Activated CD4-positive, alpha-beta T cell treated with anti-CD3 and anti-CD28 coated beads, Interleukin-2, Interleukin-4, amounts not matched to agents 100 ng/mL and 50 ng/mL, durations not matched to agents 16 hours and 8 hours (primary cell): ENCODE results near the gene PHC1.
A peak's percentile ranks its signal among the peaks of the same experiment; 100 is the strongest.
"Not testable (repeated sequence)": the region's sequence is repeated elsewhere in the genome, so short reads cannot be mapped to it uniquely, and the experiment has no call there.

Source experiments
- DNase-seq: peaks from one replicate; pipeline ENCODE4 v3.0.0-alpha.2; 2020; ENCODE audit warnings: low spot score

Gene PHC1

DNA sequence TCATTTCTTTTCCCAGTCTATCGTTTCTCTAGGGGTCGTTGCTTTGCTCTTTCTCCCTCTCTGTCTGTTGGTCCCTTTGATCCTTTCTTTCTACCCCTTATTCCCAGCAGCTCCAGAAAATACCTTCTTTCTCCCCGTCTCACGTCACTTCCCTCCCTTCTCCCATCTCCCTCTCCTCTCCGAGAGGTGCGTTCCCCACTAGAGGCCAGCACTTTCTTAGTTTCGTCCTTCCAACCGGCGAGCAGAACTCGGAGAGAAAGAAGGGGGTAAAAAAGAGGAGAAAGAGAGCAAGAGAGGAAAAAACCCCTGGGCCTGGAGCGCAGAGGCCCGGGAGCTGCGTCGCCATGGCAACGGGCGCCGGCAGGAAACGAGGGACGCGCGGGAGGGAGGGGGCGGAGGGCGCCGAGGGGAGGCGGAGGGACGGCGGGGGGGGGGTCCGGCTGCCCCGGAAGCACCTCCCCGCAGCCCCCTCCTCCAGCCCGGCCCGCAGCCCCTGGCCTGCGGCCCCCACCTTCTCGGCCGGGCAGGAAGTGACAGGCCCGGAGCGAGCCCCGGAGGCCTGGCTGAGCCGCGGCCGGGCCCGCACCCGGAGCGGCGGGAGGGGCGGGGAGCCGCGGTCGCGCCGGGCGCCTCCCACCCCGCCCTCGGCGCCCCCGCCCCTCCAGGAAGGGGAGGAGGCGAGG lies at the start of gene PHC1:
TSS of gene PHC1 (plus strand) at position 477 of the 683 bp plus-strand sequence. CDS start 3,169 bp downstream, outside the sequence.
- peak; percentile 63 for DNase-seq

DNA sequence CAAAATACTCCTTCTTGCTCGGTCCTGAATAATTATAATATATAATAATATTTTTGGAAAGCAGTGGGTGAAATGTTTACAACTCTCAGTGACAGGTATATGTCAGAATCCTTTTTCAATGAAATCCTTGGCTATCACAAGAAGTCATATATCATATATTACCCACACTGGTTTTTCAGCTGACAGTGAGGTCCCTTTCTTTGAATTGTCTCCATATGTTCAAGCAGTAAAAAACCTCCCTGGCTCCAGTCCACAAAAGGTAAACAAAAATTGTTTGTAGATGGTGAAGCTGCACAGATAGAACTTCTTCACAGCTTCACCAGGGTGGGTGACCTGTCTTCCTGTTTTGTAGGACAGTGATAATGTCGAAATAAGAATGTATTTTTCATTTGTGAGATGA lies 47.9 kb upstream of the PHC1 start:
- DNase-seq, result no peak

DNA sequence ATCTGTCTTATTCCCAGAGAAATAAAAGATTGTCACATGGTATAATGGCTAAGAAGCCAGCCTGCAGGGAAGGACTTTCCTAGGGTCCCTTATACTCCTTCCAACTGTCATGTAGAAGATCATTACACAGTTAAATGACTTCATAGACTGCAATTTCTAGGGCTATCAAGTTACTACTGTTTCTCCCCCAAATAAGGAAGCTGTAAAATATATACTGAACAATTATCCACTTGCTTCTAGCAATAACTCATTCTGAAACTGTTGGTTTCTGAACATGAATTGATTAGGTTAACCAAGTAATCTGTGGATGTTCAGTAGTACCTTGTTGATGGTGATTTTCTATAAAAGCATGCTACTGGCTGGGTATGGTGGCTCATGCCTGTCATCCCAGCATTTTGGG lies 47.3 kb upstream of the PHC1 start:
- peak; percentile 11 for DNase-seq

DNA sequence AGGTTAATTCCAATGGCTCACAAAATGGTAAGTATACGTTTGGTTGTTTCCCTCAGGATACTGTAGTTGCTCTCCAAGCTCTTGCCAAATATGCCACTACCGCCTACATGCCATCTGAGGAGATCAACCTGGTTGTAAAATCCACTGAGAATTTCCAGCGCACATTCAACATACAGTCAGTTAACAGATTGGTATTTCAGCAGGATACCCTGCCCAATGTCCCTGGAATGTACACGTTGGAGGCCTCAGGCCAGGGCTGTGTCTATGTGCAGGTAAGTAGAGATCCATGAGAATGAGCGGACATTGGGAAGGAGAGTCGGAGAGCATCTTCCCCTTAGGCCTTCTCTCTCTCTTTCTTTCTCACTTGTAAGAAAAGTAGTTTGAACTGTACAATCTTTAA lies 46.5 kb upstream of the PHC1 start:
- no peak for DNase-seq

DNA sequence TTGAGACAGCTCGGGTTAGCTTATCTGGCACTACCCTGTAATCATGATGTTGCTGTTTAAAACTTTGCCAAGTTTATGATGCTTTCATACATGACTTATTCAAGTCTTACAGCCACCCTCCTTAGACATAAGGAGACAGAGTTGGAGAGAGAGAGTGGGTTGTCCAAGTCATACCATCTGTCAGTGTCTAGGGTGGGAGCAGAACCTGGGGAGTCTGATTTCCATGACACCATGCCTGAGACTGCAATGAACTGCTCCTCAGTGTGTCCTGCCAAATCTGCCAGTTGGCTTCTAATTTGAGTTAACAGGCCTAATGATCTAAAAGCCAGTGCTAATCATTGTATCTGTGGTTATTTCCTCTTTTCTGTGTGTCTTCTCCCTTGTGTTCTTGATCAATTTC lies 43.7 kb upstream of the PHC1 start:
- no peak for DNase-seq

DNA sequence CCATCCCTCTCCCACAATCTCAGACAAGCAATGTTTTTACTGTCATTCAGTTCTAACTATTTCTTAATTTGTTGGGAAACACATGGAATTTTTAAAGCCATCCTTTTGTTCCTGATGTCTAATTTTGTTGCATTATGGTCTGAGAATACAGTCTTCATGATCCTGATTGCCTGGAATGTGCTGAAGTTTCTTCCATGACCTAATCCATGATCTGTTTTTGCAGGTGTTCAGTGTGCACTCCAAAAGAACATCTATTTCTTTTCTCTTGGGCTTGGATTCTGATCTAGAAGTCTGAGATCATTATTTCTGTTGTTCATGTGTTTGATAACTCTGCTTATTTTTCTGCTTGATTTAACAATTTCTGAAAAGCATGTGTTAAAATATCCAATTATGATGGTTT lies 43.2 kb upstream of the PHC1 start:
- DNase-seq, result no peak

DNA sequence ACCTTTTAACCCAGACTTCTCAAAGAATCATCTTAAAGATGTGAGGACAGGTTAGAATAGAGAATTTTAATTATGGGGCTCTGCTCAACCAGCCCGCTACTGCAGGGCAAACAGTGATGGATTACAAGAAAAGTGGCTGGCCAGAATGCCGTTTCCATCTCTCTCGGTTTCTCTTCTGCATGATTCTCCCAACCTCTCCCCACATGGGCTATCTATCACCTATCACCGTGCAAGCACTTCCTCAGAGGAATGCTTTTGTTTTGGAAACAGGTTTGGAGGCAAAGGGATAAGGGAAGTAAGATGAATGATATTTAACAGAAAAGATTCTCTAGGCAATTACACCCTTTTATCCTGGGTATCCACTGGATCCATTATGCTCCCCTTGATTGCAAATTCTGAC lies 37.4 kb upstream of the PHC1 start:
- no peak for DNase-seq

DNA sequence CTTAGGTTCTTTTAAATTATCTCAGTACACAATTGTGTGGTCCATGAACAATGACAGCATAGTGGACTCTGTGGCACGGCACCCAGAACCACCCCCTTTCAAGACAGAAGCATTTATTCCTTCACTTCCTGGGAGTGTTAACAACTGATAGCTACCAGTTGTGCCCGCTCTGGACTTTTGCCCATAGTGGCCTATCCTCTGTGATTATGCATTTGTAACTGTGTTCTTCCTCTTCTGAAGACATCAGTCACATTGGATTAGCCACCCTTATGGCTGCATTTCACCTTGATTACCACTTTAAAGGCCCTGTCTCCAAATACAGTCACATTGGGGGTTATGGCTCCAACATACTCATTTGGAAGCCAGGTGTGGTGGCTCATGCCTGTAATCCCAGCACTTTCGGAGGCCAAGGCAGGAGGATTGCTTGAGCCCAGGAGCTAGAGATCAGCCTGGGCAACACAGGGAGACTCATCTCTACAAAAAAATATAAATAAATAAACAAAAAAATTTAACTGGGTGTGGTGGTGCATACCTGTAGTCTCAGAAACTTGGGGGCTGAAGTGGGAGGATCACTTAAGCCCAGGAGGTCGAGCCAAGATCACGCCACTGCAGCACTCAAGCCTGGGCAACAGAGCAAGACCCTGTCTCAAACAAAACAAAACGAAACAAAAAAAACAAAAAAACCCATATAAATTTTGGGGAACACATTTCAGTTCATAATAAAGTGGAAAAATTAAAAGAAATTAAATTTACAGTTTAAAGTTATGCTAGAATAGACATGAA lies 27.6 kb upstream of the PHC1 start:
- no peak for DNase-seq

DNA sequence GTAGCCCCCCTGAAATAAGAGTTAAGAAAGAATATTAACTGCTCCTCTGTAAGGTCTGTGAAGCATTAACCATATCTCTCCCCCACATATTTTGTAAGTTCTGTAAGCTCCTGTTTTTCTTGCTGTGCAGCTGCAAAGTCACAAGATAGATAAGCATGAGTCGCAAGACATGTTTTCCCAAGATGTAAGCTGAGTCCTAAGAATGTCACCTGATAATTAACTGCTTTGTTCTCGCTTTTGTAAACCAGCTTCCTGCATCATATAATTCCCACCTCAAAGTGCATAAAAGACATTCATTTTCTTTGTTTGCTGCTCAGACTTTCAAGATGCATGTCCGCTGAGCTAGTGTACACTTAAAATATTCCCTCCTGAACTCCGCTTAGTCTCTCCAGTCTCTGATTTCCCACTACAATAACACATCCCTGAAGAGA lies 27.0 kb upstream of the PHC1 start:
- DNase-seq, result no peak

DNA sequence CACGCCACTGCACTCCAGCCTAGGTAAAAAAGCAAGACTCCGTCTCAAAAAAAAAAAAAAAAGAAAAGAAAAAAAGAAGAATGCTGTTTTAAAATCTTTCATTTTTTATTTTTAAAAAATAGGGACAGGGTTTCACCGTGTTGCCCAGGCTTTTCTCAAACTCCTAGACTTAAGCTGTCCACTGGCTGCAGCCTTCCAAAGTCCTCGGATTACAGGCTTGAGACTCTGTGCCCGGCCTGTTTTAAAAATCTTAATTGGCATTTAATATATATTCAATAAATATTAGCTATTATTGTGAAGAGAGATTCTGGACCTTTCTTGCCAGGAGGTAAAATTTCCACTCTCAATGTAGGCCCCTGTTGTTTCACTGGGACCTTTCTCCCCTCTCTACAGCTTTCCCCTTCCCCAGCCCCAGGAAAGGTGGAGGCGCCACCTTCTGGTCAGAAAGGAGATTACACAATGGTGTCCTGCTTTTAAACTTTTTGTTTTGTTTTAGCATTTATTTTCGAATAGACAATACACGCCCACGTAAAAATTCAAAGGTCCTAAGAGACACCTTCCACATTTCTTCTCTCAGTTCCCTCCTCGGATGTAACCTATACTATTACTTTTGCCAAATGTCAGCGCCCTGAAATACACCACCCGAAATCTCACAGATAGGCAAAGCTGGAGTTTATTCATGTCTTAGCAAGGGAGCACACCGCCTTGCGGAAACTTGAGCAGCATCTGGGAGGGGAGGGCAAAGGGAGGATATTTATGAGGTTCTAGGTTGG lies 23.8 kb upstream of the PHC1 start:
- peak; percentile 58 for DNase-seq

DNA sequence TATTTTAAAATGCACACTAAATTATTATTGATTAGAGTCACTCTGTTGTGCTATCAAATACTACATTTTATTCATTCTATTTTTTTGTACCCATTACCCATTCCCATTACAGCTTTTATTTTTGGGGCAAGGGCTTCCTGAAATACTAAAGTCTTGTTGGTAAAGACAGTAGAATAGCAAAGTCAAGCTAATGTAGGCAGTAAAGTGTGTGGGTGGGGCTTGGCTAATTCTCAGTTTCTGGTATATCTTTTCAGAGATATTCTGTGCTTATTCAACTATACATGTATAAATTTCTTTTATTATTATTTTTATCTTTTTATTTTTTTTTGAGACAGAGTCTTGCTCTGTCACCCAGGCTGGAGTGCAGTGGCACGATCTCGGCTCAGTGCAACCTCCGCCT lies 22.3 kb upstream of the PHC1 start:
- DNase-seq, result no peak

DNA sequence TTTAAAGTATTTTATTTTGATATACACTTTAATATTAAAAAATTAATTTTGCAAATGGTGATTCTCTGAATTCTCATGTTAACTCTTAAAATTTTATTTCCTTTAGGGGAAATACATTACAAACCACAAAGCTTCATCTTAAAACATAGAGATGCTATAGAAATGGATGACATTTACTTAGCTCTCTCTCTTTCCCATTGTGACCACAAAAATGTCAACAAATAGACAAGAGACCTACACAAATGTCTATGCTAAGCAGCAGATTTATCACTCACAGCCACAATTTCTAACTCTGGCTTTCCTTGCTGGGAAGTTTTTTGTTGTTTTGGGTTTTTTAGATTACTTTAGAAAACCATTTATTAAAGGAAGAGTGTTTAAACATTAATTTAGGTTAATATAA lies 19.9 kb upstream of the PHC1 start:
- DNase-seq, result no peak

DNA sequence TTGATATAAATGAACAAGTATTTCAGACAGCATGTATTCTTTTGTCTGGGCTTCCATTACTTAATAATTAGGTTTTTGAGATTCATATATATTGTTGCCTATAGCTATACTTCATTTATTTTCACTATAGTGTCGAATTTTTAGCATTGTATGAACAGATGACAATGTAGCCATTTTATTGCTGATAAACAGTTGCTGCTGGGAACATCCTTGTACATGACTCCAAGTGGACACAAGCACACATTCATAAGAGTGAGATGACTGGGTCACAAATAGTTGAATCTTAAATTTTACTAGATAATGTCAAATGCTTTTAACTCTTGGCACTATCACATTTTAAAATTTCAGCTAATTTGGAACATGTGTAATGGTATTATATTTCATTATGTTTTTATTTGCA lies 19.3 kb upstream of the PHC1 start:
- DNase-seq, result no peak

DNA sequence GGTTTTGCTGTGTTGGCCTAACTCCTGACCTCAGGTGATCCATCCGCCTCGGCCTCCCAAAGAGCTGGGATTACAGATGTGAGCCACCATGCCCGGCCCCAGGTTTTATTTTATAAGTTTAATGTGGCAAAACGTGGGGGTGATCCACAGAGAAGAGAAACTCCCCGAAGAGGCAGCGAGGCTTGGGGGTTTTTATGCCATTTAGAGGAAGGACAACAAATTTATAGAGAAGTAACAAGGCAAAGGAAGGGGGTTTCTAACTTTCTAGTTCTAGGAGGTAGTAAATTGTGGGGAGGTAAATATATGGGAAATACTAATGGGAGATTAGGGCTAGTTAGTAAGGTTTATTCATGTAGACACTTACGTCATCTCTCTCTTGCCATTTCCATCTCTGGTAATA lies 17.2 kb upstream of the PHC1 start:
- no peak for DNase-seq

DNA sequence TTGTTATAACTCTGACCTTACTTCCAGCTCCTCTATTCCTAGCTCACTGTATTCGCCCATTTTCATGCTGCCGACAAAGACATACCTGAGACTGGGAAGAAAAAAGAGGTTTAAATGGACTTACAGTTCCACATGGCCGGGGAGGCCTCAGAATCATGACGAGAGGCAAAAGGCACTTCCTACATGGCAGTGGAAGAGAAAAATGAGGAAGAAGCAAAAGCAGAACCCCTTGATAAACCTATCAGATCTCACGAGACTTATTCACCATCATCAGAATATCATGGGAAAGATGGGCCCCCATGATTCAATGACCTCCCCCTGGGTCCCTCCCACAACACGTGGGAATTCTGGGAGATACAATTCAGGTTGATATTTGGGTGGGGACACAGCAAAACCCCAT lies 14.5 kb upstream of the PHC1 start:
- DNase-seq, result no peak

DNA sequence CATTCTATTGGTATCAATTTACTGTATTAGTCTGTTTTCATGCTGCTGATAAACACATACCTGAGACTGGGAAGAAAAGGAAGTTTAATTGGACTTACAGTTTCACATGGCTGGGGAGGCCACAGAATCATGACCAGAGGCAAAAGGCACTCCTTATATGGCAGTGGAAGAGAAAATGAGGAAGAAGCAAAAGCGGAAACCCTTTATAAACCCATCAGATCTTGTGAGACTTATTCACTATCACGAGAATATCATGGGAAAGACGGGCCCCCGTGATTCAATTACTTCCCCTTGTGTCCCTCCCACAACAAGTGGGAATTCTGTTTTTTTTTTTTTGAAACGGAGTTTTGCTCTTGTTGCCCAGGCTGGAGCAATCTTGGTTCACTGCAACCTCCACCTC lies 11.6 kb upstream of the PHC1 start:
- not testable (repeated sequence) for DNase-seq

DNA sequence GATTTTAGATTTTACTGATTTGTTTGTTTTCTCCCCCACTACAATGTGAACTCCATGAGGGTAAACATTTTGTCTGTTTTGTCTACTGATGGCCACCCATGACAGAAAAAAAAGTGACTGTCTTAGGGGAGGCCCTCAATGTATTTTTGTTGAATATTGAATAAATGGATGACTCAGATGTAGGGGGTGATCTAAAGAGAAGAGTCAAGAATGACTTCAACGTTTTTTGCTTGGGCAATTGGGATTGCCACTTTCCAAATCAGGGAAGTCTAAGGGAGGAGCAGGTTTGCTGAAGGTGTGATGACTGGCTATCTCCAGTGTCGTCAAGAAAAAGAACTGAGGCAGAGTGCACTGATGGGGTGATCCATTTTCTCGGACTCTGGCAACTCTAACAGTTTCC lies 10.7 kb upstream of the PHC1 start:
- no peak for DNase-seq

DNA sequence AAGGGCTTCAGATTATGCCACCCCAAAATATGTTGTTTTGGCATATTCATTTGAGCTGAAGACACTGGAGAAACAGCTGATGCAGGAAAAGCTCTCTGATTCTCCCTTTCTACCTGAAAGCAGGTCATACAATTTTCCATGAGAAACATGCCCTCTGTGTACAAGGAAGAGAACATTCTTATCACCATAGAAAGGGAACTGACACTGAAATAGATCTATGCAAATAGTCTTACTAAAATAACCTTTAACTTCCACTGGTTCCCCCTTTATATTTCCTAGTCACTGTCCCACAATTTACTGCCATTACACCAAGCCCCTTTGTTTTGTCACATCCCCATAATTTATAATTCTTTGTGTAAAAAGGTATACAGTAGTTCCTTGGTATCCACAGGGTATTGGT lies 9.6 kb upstream of the PHC1 start:
- no peak for DNase-seq

DNA sequence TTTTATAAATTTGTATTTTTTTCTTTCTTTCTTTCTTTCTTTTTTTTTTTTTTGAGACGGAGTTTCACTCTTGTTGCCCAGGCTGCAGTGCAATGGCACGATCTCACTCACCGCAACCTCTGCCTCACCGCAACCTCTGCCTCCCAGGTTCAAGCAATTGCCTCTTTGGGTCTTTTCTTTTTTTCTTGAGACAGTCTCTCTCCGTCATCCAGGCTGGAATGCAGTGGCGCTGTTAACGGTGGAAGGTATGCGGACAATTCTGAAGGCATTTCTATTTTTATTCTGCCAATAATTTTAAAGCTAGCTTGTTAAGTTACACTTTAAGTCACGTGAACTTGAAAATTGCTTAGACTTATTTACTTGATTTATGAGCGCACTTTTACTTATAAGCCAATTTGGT lies 8.8 kb upstream of the PHC1 start:
- DNase-seq, result no peak

DNA sequence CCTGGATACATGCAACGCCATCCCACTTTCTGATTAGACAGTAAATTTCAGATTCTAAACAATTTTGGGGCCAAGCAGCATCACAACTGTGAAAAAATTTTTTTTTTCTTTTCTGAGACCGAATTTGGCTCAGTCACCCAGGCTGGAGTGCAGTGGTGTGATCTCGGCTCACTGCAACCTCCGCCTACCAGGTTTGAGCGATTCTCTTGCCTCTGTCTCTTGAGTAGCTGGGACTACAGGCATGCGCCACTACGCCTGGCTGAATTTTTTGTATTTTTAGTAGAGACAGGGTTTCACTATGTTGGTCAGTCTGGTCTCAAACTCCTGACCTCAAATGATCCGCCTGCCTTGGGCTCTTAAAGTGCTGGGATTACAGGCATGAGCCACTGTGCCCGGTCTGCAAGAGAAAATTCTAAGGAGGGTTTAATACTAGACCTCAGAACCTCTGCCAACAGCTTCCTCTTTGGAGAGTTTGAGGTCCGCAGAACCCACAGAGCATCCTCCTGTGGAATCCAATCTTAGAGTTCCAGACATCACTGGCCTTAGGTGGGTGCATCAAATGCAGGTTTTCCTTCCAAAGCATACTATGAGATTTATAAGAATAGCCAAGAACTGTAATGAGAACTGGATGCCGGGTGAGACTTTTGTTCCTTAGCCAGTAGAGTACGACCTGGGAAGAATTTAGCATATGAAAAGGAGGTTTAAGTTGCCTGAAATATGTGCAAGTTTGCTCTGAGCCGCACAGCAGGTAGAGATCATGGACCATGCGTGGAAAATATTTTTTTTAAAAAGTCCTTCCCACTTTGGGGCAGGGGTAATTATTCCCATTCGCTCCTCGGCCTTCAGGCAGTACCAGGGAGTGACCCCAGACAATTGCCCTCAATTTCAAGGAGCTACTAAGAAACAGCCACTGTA lies 7.8 kb upstream of the PHC1 start:
- DNase-seq, result no peak

DNA sequence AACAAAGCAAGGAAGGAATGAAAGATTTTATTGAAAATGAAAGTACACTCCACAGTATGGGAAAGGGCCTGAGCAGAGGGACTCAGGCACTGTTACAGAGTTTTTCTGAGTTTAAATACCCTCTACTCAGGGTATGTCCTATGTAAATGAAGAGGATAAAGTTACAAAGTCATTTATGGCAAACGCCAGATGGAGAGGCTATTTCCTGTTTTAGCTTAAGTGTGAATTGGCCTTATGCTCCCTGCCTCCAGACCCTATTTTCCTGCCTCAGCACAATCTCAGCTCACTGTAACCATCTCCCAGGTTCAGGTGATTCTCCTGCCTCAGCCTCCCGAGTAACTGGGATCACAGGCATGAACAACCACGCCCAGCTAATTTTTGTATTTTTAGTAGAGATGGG lies 6.8 kb upstream of the PHC1 start:
- no peak for DNase-seq

DNA sequence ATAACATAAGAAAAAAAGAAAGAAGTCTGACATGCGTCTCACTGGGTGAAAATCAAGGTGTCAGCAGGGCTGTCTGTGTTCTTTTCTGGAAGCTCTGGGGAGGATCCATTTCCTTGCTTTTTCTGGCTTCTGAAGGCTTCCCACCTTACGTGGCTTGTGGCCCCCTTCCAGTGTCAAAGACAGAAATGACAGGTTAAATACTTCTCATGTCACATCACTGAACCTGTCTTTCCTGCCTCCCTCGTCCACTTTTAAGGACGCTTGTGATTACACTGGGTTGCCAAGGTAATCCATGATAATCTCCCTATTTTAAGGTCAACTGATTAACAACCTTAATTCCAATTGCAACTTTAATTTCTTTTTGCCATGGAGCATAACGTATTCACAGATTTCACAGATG lies 4.6 kb upstream of the PHC1 start:
- DNase-seq, result no peak
